ENCODE measurements around the gene IL32. TPM values are rescaled to one million over a fixed set of nuclear protein-coding genes. Genes with fewer than 3 reads are reported as not detected.

IL32 gene
- polyA plus RNA-seq, 1 donor from 2014 or later = not detected

DNA sequence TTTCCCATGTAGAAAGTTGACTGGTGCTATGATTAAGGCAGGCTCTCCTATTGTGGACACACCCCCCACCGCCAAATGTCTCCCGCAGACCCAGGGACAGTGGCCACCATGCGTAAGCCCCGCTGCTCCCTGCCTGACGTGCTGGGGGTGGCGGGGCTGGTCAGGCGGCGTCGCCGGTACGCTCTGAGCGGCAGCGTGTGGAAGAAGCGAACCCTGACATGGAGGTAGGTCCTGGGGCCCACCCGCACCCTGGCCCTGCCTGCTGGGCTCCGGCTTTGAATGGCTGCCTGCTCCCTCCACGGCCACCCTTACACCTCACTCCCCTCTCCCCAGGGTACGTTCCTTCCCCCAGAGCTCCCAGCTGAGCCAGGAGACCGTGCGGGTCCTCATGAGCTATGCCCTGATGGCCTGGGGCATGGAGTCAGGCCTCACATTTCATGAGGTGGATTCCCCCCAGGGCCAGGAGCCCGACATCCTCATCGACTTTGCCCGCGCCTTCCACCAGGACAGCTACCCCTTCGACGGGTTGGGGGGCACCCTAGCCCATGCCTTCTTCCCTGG, 15.4 kb upstream of the IL32 start:
- H4K20me1 ChIP-seq (ENCODE audit: insufficient read depth) = no peaks in the 10 kb centered on the region
- H3K9ac ChIP-seq (ENCODE audit: low read length) = no peak overlapping the region
- H3K79me2 ChIP-seq (replicated peaks; ENCODE audit: insufficient read depth, low read length) = no peaks in the 10 kb centered on the region
- peaks cover 47% of the 10 kb centered on the region for H3K27me3 ChIP-seq (ENCODE audit: insufficient read depth, low read depth, low read length)
- no peak overlapping the region for H3K4me2 ChIP-seq (ENCODE audit: low read length)
- H3K9me3 ChIP-seq (ENCODE audit: low read length) = no peaks in the 10 kb centered on the region
- no peak for TF ChIP-seq SMC3 (conservative IDR thresholded peaks at IDR 0.05; ENCODE audit: poor library complexity)
- TF ChIP-seq, protein P1, sequence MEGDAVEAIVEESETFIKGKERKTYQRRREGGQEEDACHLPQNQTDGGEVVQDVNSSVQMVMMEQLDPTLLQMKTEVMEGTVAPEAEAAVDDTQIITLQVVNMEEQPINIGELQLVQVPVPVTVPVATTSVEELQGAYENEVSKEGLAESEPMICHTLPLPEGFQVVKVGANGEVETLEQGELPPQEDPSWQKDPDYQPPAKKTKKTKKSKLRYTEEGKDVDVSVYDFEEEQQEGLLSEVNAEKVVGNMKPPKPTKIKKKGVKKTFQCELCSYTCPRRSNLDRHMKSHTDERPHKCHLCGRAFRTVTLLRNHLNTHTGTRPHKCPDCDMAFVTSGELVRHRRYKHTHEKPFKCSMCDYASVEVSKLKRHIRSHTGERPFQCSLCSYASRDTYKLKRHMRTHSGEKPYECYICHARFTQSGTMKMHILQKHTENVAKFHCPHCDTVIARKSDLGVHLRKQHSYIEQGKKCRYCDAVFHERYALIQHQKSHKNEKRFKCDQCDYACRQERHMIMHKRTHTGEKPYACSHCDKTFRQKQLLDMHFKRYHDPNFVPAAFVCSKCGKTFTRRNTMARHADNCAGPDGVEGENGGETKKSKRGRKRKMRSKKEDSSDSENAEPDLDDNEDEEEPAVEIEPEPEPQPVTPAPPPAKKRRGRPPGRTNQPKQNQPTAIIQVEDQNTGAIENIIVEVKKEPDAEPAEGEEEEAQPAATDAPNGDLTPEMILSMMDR (IDR thresholded peaks at IDR 0.05; ENCODE audit: poor library complexity, severe bottlenecking) = no peak
- no peak for TF ChIP-seq EZH2 (IDR thresholded peaks at IDR 0.05; ENCODE audit: borderline replicate concordance, insufficient read depth, low read length, poor library complexity, severe bottlenecking)
- no peak for TF ChIP-seq MXI1 (conservative IDR thresholded peaks at IDR 0.05; ENCODE audit: poor library complexity, severe bottlenecking)
- TF ChIP-seq RAD21 (conservative IDR thresholded peaks at IDR 0.05) = no peak
- no peaks in the 10 kb centered on the region for H3K36me3 ChIP-seq (ENCODE audit: insufficient read depth, low read length)
- no peaks in the 10 kb centered on the region for H3K9me2 ChIP-seq (ENCODE audit: insufficient read depth, low read length)
- no peak overlapping the region for H3K27ac ChIP-seq (ENCODE audit: low read length)
- H3K4me3 ChIP-seq (ENCODE audit: low read length) = no peak overlapping the region
- no peaks in the 10 kb centered on the region for H3F3A ChIP-seq (ENCODE audit: insufficient read depth, low read length, poor library complexity, severe bottlenecking)
- H2AFZ ChIP-seq (ENCODE audit: low read depth, low read length) = no peak overlapping the region

DNA sequence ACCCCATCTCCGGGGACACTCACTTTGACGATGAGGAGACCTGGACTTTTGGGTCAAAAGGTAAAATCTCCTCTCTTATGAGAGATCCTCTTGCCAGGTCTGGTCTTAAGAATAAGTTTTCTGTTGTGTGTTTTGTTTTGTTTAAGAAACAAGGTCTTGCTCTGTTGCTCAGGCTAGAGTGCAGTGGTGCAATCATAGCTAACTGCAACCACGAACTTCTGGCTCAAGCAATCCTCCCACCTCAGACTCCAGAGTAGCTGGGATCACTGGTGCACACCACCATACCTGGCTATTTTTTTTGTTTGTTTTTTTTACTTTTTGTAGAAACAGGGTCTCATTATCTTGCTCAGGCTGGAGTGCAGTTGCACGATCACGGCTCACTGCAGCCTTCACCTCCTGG, 15.0 kb upstream of the IL32 start:
- Histone ChIP-seq H3F3A (ENCODE audit: insufficient read depth, low read length, poor library complexity, severe bottlenecking) (no peaks in the 10 kb centered on the region), H3K27me3 (ENCODE audit: insufficient read depth, low read depth, low read length) (peaks cover 42% of the 10 kb centered on the region), H3K27ac (ENCODE audit: low read length) (no peak overlapping the region), H3K9ac (ENCODE audit: low read length) (no peak overlapping the region), H3K4me2 (ENCODE audit: low read length) (no peak overlapping the region), H3K9me2 (ENCODE audit: insufficient read depth, low read length) (no peaks in the 10 kb centered on the region), H4K20me1 (ENCODE audit: insufficient read depth) (no peaks in the 10 kb centered on the region), H3K4me3 (ENCODE audit: low read length) (no peak overlapping the region), H3K9me3 (ENCODE audit: low read length) (no peaks in the 10 kb centered on the region), H3K36me3 (ENCODE audit: insufficient read depth, low read length) (no peaks in the 10 kb centered on the region), H3K79me2 (replicated peaks; ENCODE audit: insufficient read depth, low read length) (no peaks in the 10 kb centered on the region), H2AFZ (ENCODE audit: low read depth, low read length) (no peak overlapping the region)
- TF ChIP-seq, protein P1 (IDR thresholded peaks at IDR 0.05; ENCODE audit: poor library complexity, severe bottlenecking) = no peak
- TF ChIP-seq, protein P2, sequence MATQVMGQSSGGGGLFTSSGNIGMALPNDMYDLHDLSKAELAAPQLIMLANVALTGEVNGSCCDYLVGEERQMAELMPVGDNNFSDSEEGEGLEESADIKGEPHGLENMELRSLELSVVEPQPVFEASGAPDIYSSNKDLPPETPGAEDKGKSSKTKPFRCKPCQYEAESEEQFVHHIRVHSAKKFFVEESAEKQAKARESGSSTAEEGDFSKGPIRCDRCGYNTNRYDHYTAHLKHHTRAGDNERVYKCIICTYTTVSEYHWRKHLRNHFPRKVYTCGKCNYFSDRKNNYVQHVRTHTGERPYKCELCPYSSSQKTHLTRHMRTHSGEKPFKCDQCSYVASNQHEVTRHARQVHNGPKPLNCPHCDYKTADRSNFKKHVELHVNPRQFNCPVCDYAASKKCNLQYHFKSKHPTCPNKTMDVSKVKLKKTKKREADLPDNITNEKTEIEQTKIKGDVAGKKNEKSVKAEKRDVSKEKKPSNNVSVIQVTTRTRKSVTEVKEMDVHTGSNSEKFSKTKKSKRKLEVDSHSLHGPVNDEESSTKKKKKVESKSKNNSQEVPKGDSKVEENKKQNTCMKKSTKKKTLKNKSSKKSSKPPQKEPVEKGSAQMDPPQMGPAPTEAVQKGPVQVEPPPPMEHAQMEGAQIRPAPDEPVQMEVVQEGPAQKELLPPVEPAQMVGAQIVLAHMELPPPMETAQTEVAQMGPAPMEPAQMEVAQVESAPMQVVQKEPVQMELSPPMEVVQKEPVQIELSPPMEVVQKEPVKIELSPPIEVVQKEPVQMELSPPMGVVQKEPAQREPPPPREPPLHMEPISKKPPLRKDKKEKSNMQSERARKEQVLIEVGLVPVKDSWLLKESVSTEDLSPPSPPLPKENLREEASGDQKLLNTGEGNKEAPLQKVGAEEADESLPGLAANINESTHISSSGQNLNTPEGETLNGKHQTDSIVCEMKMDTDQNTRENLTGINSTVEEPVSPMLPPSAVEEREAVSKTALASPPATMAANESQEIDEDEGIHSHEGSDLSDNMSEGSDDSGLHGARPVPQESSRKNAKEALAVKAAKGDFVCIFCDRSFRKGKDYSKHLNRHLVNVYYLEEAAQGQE (IDR thresholded peaks at IDR 0.05; ENCODE audit: borderline replicate concordance) = no peak
- TF ChIP-seq TAF1 (IDR thresholded peaks at IDR 0.05; ENCODE audit: low read depth) (no peak), RAD21 (conservative IDR thresholded peaks at IDR 0.05) (no peak), MXI1 (conservative IDR thresholded peaks at IDR 0.05; ENCODE audit: poor library complexity, severe bottlenecking) (no peak), POLR2AphosphoS5 (IDR thresholded peaks at IDR 0.05) (no peak), EP300 (conservative IDR thresholded peaks at IDR 0.05; ENCODE audit: poor library complexity, severe bottlenecking) (no peak), SMC3 (conservative IDR thresholded peaks at IDR 0.05; ENCODE audit: poor library complexity) (no peak), EZH2 (IDR thresholded peaks at IDR 0.05; ENCODE audit: borderline replicate concordance, insufficient read depth, low read length, poor library complexity, severe bottlenecking) (no peak)
